ENCODE data around the gene STARD10. TPM values are rescaled to one million over a fixed set of nuclear protein-coding genes. Genes with fewer than 3 reads are reported as not detected.
A peak's percentile ranks its signal among the peaks of the same experiment; 100 is the strongest.

Gene STARD10
- total RNA-seq, 2 experiments from 2014 or later: 10.5 to 12.9 TPM

DNA sequence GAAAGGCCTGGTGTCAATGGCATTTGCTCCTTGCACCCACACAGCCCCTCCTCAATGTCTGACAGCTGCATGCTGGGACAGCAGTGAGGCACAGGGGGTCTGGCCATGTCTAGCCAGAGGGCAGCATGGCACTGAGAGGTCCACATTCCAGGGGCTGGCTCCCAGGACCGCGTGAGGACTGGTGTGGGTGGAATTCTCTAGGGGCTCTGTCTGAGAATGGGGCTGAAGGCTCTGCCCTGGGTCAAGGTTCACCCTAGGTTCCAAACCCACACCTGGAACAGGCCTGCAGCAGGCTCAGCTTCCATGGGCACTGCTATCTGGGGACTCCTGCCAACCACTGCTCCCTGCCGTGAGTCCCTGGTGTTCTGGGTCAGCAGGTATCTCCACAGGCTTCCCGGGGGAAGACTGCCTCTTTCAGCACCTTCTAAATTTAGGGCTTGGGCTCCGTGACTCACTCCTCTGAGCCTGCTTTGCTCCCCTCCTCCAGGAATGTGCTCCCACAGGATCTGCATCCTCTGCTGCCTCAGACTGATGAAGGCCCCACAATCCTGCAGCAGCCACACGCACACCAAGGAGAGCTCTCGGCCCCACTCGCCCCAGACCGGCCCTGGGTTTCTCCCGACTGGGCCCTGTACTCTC, 4.2 kb downstream of the STARD10 start:
- DNase-seq (no peak), ATAC-seq (ENCODE audit: poor library complexity) (no peak)
- H3K27me3 Mint-ChIP-seq: no peaks in the 10 kb centered on the region
- Histone ChIP-seq H3K27me3 (ENCODE audit: control insufficient read depth in 1 of 2, insufficient read depth in 2 of 2, low read length in 2 of 2) (no peaks in the 10 kb centered on the region), H3K4me3 (ENCODE audit: low read length) (no peak overlapping the region), H3K9me3 (ENCODE audit: control insufficient read depth in 1 of 2, insufficient read depth in 1 of 2, low read length in 2 of 2) (no peaks in the 10 kb centered on the region), H3K36me3 (ENCODE audit: insufficient read depth, low read length) (no peaks in the 10 kb centered on the region), H3K4me1 (ENCODE audit: insufficient read depth, low read length) (peaks cover 32% of the 10 kb centered on the region), H3K27ac (ENCODE audit: low read depth in 1 of 2, low read length in 2 of 2) (no peak overlapping the region)
- ChIA-PET CTCF (interaction anchor here (1.1 kb wide), 1 partner anchor 24 kb away, joined by 4 read pairs; no protein-coding TSS in a partner anchor), POLR2A (interaction anchor here (0.8 kb wide), 1 partner anchor 7 kb away, joined by 3 read pairs; no protein-coding TSS in a partner anchor)
- TF ChIP-seq, protein P1, sequence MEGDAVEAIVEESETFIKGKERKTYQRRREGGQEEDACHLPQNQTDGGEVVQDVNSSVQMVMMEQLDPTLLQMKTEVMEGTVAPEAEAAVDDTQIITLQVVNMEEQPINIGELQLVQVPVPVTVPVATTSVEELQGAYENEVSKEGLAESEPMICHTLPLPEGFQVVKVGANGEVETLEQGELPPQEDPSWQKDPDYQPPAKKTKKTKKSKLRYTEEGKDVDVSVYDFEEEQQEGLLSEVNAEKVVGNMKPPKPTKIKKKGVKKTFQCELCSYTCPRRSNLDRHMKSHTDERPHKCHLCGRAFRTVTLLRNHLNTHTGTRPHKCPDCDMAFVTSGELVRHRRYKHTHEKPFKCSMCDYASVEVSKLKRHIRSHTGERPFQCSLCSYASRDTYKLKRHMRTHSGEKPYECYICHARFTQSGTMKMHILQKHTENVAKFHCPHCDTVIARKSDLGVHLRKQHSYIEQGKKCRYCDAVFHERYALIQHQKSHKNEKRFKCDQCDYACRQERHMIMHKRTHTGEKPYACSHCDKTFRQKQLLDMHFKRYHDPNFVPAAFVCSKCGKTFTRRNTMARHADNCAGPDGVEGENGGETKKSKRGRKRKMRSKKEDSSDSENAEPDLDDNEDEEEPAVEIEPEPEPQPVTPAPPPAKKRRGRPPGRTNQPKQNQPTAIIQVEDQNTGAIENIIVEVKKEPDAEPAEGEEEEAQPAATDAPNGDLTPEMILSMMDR (IDR thresholded peaks at IDR 0.05): no peak
- H3K4me3 Mint-ChIP-seq: no peak overlapping the region
- no peak overlapping the region for H3K27ac Mint-ChIP-seq
- intact Hi-C loops (cut with DNase I, micrococcal nuclease): loop anchor here (5.0 to 10.0 kb wide), 2 partner anchors 37 to 675 kb away; partner anchors contain the start of genes ANAPC15 (in 1 of the 2) and ARAP1 (in 1 of the 2)
- H3K4me1 Mint-ChIP-seq (ENCODE audit: low read depth): peaks cover 25% of the 10 kb centered on the region
- no peaks in the 10 kb centered on the region for H3K36me3 Mint-ChIP-seq (ENCODE audit: low read depth)
- H3K9me3 Mint-ChIP-seq: no peaks in the 10 kb centered on the region

DNA sequence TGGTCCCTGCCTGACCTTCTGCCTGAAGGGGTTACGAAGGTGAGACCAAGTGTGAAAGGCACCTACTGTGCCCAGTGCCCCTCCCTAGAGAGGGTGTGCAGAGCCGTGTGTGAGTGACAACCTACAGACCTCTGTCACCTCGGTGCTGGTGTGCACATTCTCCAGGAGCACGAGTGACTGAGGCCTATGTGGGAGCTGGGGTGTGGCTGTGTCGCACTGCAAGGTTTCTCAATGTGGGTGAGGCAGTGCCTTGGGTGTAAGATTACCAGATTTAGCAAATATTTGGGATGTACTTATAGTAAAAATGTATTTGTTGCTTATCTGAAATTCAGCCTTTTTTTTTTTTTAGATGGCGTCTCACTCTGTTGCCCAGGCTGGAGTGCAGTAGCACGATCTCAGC, 5.6 kb downstream of the STARD10 start:
- peaks cover 12% of the 10 kb centered on the region for H3K4me1 Mint-ChIP-seq (ENCODE audit: low read depth)
- TF ChIP-seq, protein P1 (IDR thresholded peaks at IDR 0.05): no peak
- Histone ChIP-seq H3K4me3 (ENCODE audit: low read length) (no peak overlapping the region), H3K27me3 (ENCODE audit: control insufficient read depth in 1 of 2, insufficient read depth in 2 of 2, low read length in 2 of 2) (no peaks in the 10 kb centered on the region), H3K9me3 (ENCODE audit: control insufficient read depth in 1 of 2, insufficient read depth in 1 of 2, low read length in 2 of 2) (no peaks in the 10 kb centered on the region), H3K4me1 (ENCODE audit: insufficient read depth, low read length) (peaks cover 21% of the 10 kb centered on the region), H3K36me3 (ENCODE audit: insufficient read depth, low read length) (no peaks in the 10 kb centered on the region), H3K27ac (ENCODE audit: low read depth in 1 of 2, low read length in 2 of 2) (no peak overlapping the region)
- ATAC-seq (ENCODE audit: poor library complexity): no peak
- H3K27me3 Mint-ChIP-seq: no peaks in the 10 kb centered on the region
- no peak for DNase-seq
- H3K27ac Mint-ChIP-seq: no peak overlapping the region
- no peaks in the 10 kb centered on the region for H3K9me3 Mint-ChIP-seq
- intact Hi-C loops (cut with DNase I, micrococcal nuclease): no loop called here
- H3K4me3 Mint-ChIP-seq: no peak overlapping the region
- H3K36me3 Mint-ChIP-seq (ENCODE audit: low read depth): no peaks in the 10 kb centered on the region
- ChIA-PET CTCF (interaction anchor here (1.1 kb wide), 1 partner anchor 25 kb away, joined by 4 read pairs; no protein-coding TSS in a partner anchor), POLR2A (no interaction called here)

DNA sequence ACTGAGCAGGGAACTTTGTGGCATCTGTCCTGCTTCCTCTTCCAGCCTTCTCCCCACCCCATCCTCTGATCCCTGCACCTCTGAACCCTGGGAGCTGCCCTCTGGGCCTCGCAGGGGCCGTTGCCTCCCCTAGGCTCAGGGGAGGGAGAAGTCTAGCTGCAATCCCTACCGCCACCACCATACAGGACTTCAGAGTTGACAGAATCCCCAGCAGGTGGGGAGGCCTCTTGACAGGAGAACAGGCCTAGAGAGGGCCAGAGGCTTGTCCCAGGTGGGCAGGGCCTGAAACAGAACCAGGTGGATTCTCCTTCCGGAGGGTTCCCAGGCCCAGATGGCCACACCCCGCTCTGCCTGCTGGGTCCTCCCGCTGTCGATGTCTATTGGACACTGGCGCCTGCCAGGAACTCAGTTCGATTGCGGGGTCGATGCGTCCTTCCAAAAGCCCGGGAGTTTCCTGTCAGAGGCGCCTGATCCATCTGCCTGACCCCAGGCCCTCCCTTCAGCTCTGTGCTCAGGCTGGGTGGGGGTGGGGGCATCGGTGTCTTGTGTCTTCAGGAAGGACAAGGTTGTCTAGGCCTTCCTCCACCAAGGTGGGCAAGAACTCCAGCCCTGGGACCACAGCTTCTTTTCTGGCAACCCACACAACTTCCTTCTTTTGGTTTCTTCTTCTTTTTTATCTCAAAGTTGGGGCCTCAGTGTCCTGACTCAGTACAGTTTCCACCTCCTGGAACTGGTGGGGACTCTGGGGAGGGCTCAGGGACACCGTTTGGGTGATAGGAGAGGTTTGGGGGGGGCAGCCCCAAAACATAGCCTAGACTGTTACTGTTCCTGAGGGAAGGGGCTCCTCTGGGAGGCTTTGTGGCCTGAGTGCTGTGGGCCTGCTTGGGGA, 6.4 kb downstream of the STARD10 start:
- no peak overlapping the region for H3K27ac Mint-ChIP-seq
- peak in 2 of 14 experiments; percentile 30 to 38 for DNase-seq

More for the DNA sequence above, 6.4 kb downstream of the STARD10 start:
- H3K4me3 Mint-ChIP-seq: peak overlapping the region; percentile 51
- peaks cover 16% of the 10 kb centered on the region for H3K4me1 ChIP-seq (ENCODE audit: insufficient read depth, low read length)
- POLR2A ChIA-PET: no interaction called here
- no peaks in the 10 kb centered on the region for H3K9me3 ChIP-seq (ENCODE audit: control insufficient read depth in 1 of 2, insufficient read depth in 1 of 2, low read length in 2 of 2)
- H3K27ac ChIP-seq (ENCODE audit: low read depth in 1 of 2, low read length in 2 of 2): no peak overlapping the region
- H3K27me3 ChIP-seq (ENCODE audit: control insufficient read depth in 1 of 2, insufficient read depth in 2 of 2, low read length in 2 of 2): no peaks in the 10 kb centered on the region
- CTCF ChIA-PET: interaction anchor here (0.7 to 0.9 kb wide), 3 partner anchors 34 to 272 kb away, joined by 3 to 7 read pairs (median 4); no protein-coding TSS in a partner anchor
- H3K27me3 Mint-ChIP-seq: no peaks in the 10 kb centered on the region
- no peak overlapping the region for H3K4me3 ChIP-seq (ENCODE audit: low read length)
- H3K9me3 Mint-ChIP-seq: no peaks in the 10 kb centered on the region
- ATAC-seq (ENCODE audit: poor library complexity): no peak
- TF ChIP-seq, protein P1 (IDR thresholded peaks at IDR 0.05): no peak
- H3K4me1 Mint-ChIP-seq (ENCODE audit: low read depth): peaks cover 10% of the 10 kb centered on the region
- no peaks in the 10 kb centered on the region for H3K36me3 ChIP-seq (ENCODE audit: insufficient read depth, low read length)
- intact Hi-C loops (cut with DNase I, micrococcal nuclease): no loop called here
- no peaks in the 10 kb centered on the region for H3K36me3 Mint-ChIP-seq (ENCODE audit: low read depth)

Measured in CD4-positive, alpha-beta T cell (primary cell).